Suprapubic skin (tissue), 4 donors: ENCODE data around the gene E2F4. TPM values are rescaled to one million over a fixed set of nuclear protein-coding genes. Genes with fewer than 3 reads are reported as not detected.

Experiments used
- DNase-seq, 2 donors: peaks; one replicate each; pipeline ENCODE4 v3.0.0-alpha.2; 2019; ENCODE audit warnings: low spot score in 2 of 2
- H3K27ac ChIP-seq: fragments of 200-600 bp; sonication (generic); one replicate; pipeline ENCODE4 v1.5.1; 2019
- H3K27me3 ChIP-seq: fragments of 200-600 bp; sonication (generic); one replicate; pipeline ENCODE4 v1.5.1; 2019
- H3K36me3 ChIP-seq: fragments of 200-600 bp; sonication (generic); one replicate; pipeline ENCODE4 v1.5.1; 2019
- H3K4me1 ChIP-seq: fragments of 200-600 bp; sonication (generic); one replicate; pipeline ENCODE4 v1.5.1; 2019
- H3K4me3 ChIP-seq: fragments of 200-600 bp; sonication (generic); one replicate; pipeline ENCODE4 v1.5.1; 2019; ENCODE audit warnings: mild to moderate bottlenecking
- H3K9me3 ChIP-seq: fragments of 200-600 bp; sonication (generic); one replicate; pipeline ENCODE4 v1.5.1; 2019
- EP300 ChIP-seq: sonication (generic); formaldehyde crosslinking; IDR thresholded peaks from one replicate; pipeline ENCODE4 v1.6.1; 2017; ENCODE audit warnings: antibody characterized with exemption
- POLR2A ChIP-seq, 2 donors: fragments of 450-650 bp; IDR thresholded peaks; one replicate each; pipeline ENCODE4 v1.6.1; 2017; ENCODE audit warnings: antibody characterized with exemption in 2 of 2, mild to moderate bottlenecking in 2 of 2, moderate library complexity in 2 of 2
- POLR2AphosphoS5 ChIP-seq, 3 donors: sonication (generic); formaldehyde crosslinking; IDR thresholded peaks; one replicate each; pipeline ENCODE4 v1.6.1; 2017; ENCODE audit warnings: antibody characterized with exemption in 3 of 3
- WGBS: methylation state at CpG from one replicate; pipeline ENCODE4 v1.1.5; 2018; 5-methylcytosine and 5-hydroxymethylcytosine counted together
- total RNA-seq, 4 donors: library from RNA; depleted of rRNA; stranded (reverse); fragments of >200 nt; gene quantifications; one replicate each; pipeline ENCODE4 v1.1.0, GENCODE V29; 2016
- TF ChIP-seq, protein P1 (sequence below), 2 donors: fragments of 200-600 bp in 1 of 2; fragments of 450-650 bp in 1 of 2; sonication (generic) in 1 of 2; IDR thresholded peaks; one replicate each; pipeline ENCODE4 v1.5.1; 2016 to 2019; ENCODE audit warnings: antibody characterized with exemption in 2 of 2, mild to moderate bottlenecking in 1 of 2, moderate library complexity in 1 of 2

E2F4 gene
- total RNA-seq, 4 donors from 2014 or later, result 92.6 to 106 (median 96.8) TPM

DNA sequence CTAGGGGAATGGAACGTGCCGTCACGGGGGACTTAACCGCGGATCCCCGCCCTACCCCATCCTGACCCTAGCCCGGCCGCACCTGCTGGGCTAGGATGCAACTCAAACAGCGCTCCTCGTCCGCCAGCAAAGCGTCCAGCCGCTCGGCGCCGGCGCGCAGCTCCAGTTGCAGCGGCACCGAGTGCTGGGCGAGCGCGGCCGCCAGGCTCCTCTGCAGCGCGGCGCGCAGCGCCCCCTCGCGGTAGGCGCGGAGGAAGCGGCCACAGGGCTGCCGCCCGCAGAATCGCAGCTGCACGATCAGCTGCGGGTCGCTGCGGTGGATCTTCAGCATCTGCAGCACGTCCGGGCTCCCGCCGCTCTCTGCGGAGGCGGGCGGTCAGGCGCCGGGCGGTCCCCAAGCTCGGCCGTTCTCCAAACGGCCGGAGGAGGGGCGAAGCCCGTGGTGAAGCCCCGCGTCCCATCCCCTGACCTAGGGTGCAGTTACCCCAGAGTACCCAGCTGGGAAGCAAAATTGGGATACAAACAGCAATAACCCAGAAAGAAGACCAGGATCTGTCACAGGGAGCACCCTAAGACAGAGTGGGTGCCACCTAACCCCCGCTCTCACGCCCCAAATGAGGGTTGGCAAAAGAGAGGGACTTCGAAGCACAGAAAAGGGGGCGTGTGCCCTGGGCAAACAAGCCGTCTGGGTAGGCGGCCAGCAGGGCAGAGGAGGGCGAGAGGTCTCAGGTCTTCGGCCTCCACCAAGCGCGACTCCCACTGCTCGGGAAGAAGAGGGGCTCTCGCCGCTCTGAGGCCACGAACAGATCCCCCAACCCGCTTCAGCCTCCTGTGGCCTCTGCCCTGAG lies 36.4 kb upstream of the E2F4 start:
- H3K4me3 ChIP-seq, result peak overlapping the region; percentile 33
- H3K9me3 ChIP-seq, result no peaks in the 10 kb centered on the region
- peaks cover 50% of the 10 kb centered on the region for H3K4me1 ChIP-seq
- DNase-seq, result peak in 1 of 2 donors; percentile 60
- no peaks in the 10 kb centered on the region for H3K27me3 ChIP-seq
- H3K36me3 ChIP-seq, result no peaks in the 10 kb centered on the region
- H3K27ac ChIP-seq, result no peak overlapping the region
- TF ChIP-seq, protein P1, sequence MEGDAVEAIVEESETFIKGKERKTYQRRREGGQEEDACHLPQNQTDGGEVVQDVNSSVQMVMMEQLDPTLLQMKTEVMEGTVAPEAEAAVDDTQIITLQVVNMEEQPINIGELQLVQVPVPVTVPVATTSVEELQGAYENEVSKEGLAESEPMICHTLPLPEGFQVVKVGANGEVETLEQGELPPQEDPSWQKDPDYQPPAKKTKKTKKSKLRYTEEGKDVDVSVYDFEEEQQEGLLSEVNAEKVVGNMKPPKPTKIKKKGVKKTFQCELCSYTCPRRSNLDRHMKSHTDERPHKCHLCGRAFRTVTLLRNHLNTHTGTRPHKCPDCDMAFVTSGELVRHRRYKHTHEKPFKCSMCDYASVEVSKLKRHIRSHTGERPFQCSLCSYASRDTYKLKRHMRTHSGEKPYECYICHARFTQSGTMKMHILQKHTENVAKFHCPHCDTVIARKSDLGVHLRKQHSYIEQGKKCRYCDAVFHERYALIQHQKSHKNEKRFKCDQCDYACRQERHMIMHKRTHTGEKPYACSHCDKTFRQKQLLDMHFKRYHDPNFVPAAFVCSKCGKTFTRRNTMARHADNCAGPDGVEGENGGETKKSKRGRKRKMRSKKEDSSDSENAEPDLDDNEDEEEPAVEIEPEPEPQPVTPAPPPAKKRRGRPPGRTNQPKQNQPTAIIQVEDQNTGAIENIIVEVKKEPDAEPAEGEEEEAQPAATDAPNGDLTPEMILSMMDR (IDR thresholded peaks at IDR 0.05), result peak; percentile 97 to 99
- TF ChIP-seq POLR2A (IDR thresholded peaks at IDR 0.05) (no peak), EP300 (no peak), POLR2AphosphoS5 (IDR thresholded peaks at IDR 0.05) (peak in 1 of 3 donors; percentile 5)
- WGBS, result 32% methylated on average over 28 of the region's 74 CpGs

DNA sequence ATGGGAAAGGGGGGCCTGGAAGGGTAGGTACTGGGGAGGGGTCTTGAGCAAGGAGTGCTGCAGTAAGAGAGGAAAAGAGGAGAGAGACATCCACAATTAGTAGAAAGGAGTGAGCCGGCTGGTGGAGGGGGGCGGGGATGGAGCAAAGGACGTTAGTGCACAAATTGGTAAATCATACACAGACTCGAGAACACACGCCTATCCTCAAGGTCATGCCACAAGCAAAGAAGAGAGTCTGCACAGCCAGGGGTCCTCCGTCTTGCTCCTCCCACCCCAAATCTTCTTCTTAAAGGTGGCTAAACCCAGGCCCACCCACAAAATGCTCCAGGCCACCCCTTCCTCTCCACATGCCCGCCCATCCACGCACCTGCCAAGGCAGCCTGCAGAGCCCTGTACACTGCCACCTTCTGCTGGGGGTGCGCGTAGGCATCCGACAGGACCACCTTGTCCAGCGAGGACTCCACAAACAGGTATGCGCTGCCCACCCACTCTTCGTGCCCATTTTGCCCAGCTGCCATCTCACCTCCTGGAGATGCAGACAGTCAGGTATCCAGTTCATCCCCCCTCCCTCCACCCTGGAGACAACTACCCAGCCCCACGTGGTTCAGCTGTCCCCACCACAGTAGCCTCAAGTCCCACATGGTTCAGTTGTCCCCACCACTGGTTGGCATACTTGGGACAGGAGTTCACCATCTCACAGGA lies 35.7 kb upstream of the E2F4 start:
- Histone ChIP-seq H3K9me3 (no peaks in the 10 kb centered on the region), H3K4me3 (no peak overlapping the region), H3K27ac (no peak overlapping the region), H3K36me3 (no peaks in the 10 kb centered on the region), H3K4me1 (peaks cover 49% of the 10 kb centered on the region), H3K27me3 (no peaks in the 10 kb centered on the region)
- 74% methylated on average over 12 of the region's 15 CpGs for WGBS
- TF ChIP-seq, protein P1 (IDR thresholded peaks at IDR 0.05), result no peak
- TF ChIP-seq POLR2AphosphoS5 (IDR thresholded peaks at IDR 0.05) (no peak), POLR2A (IDR thresholded peaks at IDR 0.05) (no peak), EP300 (no peak)
- no peak for DNase-seq

DNA sequence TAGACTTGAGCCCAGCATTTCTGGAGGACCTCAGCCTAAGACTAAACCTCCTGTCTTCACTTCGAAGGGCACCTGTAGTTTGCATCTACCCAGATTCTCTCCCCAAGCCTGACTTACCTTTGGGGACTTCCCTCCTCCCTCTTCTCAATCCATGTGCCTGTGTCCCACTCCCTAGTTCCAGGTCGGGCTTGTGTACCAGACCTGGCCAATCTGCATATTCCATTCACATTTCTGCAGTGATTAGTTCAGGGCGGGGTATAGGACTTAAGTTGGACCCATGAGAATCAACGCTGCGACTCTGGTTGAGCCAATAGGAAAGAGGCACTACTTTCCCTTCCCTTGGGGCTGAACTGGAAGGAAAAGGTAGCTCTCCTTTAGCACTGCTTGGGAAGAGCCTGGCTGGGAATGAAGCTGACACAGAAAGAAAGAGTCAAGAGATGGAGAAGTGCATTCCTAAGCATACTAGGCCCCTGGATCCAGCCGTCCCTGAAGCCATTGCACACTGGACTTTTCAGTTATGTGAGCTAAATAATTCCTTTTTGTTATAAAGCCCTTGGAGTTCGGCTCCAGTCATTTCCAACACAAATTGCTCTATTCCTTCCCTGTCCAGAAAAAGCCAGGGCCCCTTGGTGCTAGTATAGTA lies 34.7 kb upstream of the E2F4 start:
- 44% methylated on average over 7 of the region's 7 CpGs for WGBS
- TF ChIP-seq, protein P1 (IDR thresholded peaks at IDR 0.05), result no peak
- no peak for TF ChIP-seq POLR2A (IDR thresholded peaks at IDR 0.05)
- TF ChIP-seq EP300, result no peak
- no peak for TF ChIP-seq POLR2AphosphoS5 (IDR thresholded peaks at IDR 0.05)
- no peak for DNase-seq
- Histone ChIP-seq H3K9me3 (no peaks in the 10 kb centered on the region), H3K36me3 (no peaks in the 10 kb centered on the region), H3K27me3 (no peaks in the 10 kb centered on the region), H3K27ac (no peak overlapping the region), H3K4me1 (peaks cover 56% of the 10 kb centered on the region), H3K4me3 (no peak overlapping the region)

DNA sequence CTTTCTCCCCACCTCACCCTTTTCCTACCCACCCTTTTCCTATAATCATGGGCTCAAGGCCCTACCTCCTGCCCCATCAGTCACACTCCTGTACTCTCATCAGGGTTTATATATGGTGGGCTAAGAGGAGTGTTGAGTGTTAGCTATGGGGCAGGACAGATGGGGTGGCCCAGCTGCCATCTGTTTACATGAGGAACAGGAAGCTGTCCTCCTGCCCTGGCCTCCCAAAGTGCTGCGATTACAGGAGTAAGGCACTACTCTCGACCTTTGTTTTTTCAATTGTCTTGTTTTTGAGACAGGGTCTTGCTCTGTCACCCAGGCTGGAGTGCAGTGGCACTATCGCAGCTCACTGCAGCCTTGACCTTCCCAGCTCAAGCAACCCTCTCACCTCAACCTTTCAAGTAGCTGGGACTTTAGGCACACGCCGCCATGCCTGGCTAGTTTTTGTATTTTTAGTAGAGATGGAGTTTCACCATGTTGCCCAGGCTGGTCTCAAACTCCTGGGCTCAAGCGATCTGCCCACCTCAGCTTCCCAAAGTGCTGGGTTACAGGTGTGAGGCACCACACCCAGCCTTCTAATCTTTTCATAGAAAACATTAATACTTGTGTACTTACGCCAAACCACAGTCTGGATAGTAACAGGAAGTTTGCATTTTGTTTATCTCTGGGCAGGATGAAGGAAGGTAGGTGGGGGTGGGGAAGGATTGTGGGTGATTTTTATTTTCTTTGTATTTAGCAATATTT lies 33.9 kb upstream of the E2F4 start:
- Histone ChIP-seq H3K4me3 (no peak overlapping the region), H3K4me1 (peaks cover 64% of the 10 kb centered on the region), H3K36me3 (no peaks in the 10 kb centered on the region), H3K27ac (no peak overlapping the region), H3K27me3 (no peaks in the 10 kb centered on the region), H3K9me3 (no peaks in the 10 kb centered on the region)
- no peak for DNase-seq
- whole genome bisulfite sequencing, result 72% methylated on average over 7 of the region's 7 CpGs
- TF ChIP-seq POLR2AphosphoS5 (IDR thresholded peaks at IDR 0.05) (no peak), EP300 (no peak), POLR2A (IDR thresholded peaks at IDR 0.05) (no peak)
- TF ChIP-seq, protein P1 (IDR thresholded peaks at IDR 0.05), result no peak
